Measurements from ENCODE around the gene S1PR3. TPM values are rescaled to one million over a fixed set of nuclear protein-coding genes. Genes with fewer than 3 reads are reported as not detected.

The S1PR3 gene
- total RNA-seq, 4 donors from 2014 or later = 5.6 to 8.1 (median 6.0) TPM

GRCh38 chr9:89024727-89025126, 33.5 kb downstream of the S1PR3 start:
- H3K36me3 ChIP-seq = no peaks in the 10 kb centered on the region
- no peak overlapping the region for H3K4me3 ChIP-seq (replicated peaks in 1 of 3)
- no peaks in the 10 kb centered on the region for H3K27me3 ChIP-seq
- no peak overlapping the region for H3K27ac ChIP-seq
- no peak for TF ChIP-seq CTCF (IDR thresholded peaks at IDR 0.05)
- no peak for TF ChIP-seq POLR2A (IDR thresholded peaks at IDR 0.05)
- peaks cover 27 to 29% of the 10 kb centered on the region in 2 donors for H3K4me1 ChIP-seq
- 96 to 97% methylated on average over 4 of the region's 4 CpGs for WGBS, 2 donors
- DNase-seq = no peak
- no peaks in the 10 kb centered on the region for H3K9me3 ChIP-seq
- intact Hi-C loops (cut with DNase I) = no loop called here

- H3K27me3 ChIP-seq = no peaks in the 10 kb centered on the region
- no peak overlapping the region for H3K4me3 ChIP-seq (replicated peaks in 1 of 3)
- DNase-seq = no peak
- H3K36me3 ChIP-seq = no peaks in the 10 kb centered on the region
- intact Hi-C loops (cut with DNase I) = no loop called here
- no peak overlapping the region for H3K27ac ChIP-seq
- H3K9me3 ChIP-seq = no peaks in the 10 kb centered on the region
- peaks cover 27 to 29% of the 10 kb centered on the region in 2 donors for H3K4me1 ChIP-seq
- TF ChIP-seq POLR2A (IDR thresholded peaks at IDR 0.05) (no peak), CTCF (IDR thresholded peaks at IDR 0.05) (no peak)
Measured at GRCh38 chr9:89025553-89025952, 34.3 kb downstream of the S1PR3 start.

- Histone ChIP-seq H3K27ac (no peak overlapping the region), H3K36me3 (no peaks in the 10 kb centered on the region), H3K4me1 (peaks cover 15 to 17% of the 10 kb centered on the region in 2 donors), H3K27me3 (no peaks in the 10 kb centered on the region), H3K9me3 (no peaks in the 10 kb centered on the region), H3K4me3 (replicated peaks in 1 of 3) (no peak overlapping the region)
- 65 to 69% methylated on average over 3 of the region's 3 CpGs for WGBS, 2 donors
- no peak for TF ChIP-seq CTCF (IDR thresholded peaks at IDR 0.05)
- no peak for TF ChIP-seq POLR2A (IDR thresholded peaks at IDR 0.05)
- DNase-seq = no peak
- intact Hi-C loops (cut with DNase I) = no loop called here
Measured at GRCh38 chr9:89026876-89027275, 35.6 kb downstream of the S1PR3 start.

GRCh38 chr9:89029788-89030187, 38.5 kb downstream of the S1PR3 start:
- no peaks in the 10 kb centered on the region for H3K36me3 ChIP-seq
- DNase-seq = no peak
- intact Hi-C loops (cut with DNase I) = no loop called here
- H3K27me3 ChIP-seq = no peaks in the 10 kb centered on the region
- no peak for TF ChIP-seq POLR2A (IDR thresholded peaks at IDR 0.05)
- TF ChIP-seq CTCF (IDR thresholded peaks at IDR 0.05) = no peak
- H3K4me3 ChIP-seq (replicated peaks in 1 of 3) = no peak overlapping the region
- H3K27ac ChIP-seq = no peak overlapping the region
- H3K9me3 ChIP-seq = no peaks in the 10 kb centered on the region
- no peaks in the 10 kb centered on the region for H3K4me1 ChIP-seq

GRCh38 chr9:89032173-89032572, 40.9 kb downstream of the S1PR3 start:
- Histone ChIP-seq H3K4me1 (no peaks in the 10 kb centered on the region), H3K4me3 (replicated peaks in 1 of 3) (no peak overlapping the region), H3K27me3 (no peaks in the 10 kb centered on the region), H3K36me3 (no peaks in the 10 kb centered on the region), H3K9me3 (no peaks in the 10 kb centered on the region), H3K27ac (no peak overlapping the region)
- TF ChIP-seq POLR2A (IDR thresholded peaks at IDR 0.05) (no peak), CTCF (IDR thresholded peaks at IDR 0.05) (no peak)
- 86 to 89% methylated on average over 5 of the region's 5 CpGs for WGBS, 2 donors
- intact Hi-C loops (cut with DNase I) = no loop called here
- DNase-seq = no peak

Measured in thyroid gland (tissue), 4 donors.